Measurements from ENCODE around the gene SAG. TPM values are rescaled to one million over a fixed set of nuclear protein-coding genes. Genes with fewer than 3 reads are reported as not detected.
A peak's percentile ranks its signal among the peaks of the same experiment; 100 is the strongest.

Gene SAG
- total and polyA plus RNA-seq, 2 of the 13 experiments (the other 11 are each of a cell fraction or from before 2014, with no cell fraction given): not detected

GRCh38 chr2:233387667-233388528, 80.3 kb downstream of the SAG start (continued):
- TF ChIP-seq, protein P1, sequence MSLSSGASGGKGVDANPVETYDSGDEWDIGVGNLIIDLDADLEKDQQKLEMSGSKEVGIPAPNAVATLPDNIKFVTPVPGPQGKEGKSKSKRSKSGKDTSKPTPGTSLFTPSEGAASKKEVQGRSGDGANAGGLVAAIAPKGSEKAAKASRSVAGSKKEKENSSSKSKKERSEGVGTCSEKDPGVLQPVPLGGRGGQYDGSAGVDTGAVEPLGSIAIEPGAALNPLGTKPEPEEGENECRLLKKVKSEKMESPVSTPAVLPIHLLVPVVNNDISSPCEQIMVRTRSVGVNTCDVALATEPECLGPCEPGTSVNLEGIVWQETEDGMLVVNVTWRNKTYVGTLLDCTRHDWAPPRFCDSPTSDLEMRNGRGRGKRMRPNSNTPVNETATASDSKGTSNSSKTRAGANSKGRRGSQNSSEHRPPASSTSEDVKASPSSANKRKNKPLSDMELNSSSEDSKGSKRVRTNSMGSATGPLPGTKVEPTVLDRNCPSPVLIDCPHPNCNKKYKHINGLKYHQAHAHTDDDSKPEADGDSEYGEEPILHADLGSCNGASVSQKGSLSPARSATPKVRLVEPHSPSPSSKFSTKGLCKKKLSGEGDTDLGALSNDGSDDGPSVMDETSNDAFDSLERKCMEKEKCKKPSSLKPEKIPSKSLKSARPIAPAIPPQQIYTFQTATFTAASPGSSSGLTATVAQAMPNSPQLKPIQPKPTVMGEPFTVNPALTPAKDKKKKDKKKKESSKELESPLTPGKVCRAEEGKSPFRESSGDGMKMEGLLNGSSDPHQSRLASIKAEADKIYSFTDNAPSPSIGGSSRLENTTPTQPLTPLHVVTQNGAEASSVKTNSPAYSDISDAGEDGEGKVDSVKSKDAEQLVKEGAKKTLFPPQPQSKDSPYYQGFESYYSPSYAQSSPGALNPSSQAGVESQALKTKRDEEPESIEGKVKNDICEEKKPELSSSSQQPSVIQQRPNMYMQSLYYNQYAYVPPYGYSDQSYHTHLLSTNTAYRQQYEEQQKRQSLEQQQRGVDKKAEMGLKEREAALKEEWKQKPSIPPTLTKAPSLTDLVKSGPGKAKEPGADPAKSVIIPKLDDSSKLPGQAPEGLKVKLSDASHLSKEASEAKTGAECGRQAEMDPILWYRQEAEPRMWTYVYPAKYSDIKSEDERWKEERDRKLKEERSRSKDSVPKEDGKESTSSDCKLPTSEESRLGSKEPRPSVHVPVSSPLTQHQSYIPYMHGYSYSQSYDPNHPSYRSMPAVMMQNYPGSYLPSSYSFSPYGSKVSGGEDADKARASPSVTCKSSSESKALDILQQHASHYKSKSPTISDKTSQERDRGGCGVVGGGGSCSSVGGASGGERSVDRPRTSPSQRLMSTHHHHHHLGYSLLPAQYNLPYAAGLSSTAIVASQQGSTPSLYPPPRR (CRISPR knock-in tag; IDR thresholded peaks at IDR 0.05; ENCODE audit: borderline replicate concordance): peak; percentile 79; the same call in 1 of the 2 replicates
- peak; percentile 85 for TF ChIP-seq ZNF501 (CRISPR knock-in tag; IDR thresholded peaks at IDR 0.05)
- no peak for TF ChIP-seq ZNF20 (CRISPR knock-in tag; IDR thresholded peaks at IDR 0.05)
- no peak for TF ChIP-seq CBX5 (CRISPR knock-in tag; IDR thresholded peaks at IDR 0.05; ENCODE audit: borderline replicate concordance)
- TF ChIP-seq MAF1 (CRISPR knock-in tag; IDR thresholded peaks at IDR 0.05; ENCODE audit: borderline replicate concordance): no peak
- peak; percentile 25; the same call in 1 of the 2 replicates for TF ChIP-seq POGZ (CRISPR knock-in tag; IDR thresholded peaks at IDR 0.05)
- no peak; the same call in 1 of the 2 replicates for TF ChIP-seq ZFP82 (CRISPR knock-in tag; IDR thresholded peaks at IDR 0.05; ENCODE audit: borderline replicate concordance)
- TF ChIP-seq RAD21 (CRISPR knock-in tag; IDR thresholded peaks at IDR 0.05): peak; percentile 67
- TF ChIP-seq IKZF1 (IDR thresholded peaks at IDR 0.05): no peak
- no peak for TF ChIP-seq RFX1 (IDR thresholded peaks at IDR 0.05)
- TF ChIP-seq U2AF1 (optimal IDR thresholded peaks at IDR 0.05; ENCODE audit: low read depth, low read length): no peak
- no peak; the same call in 1 of the 2 replicates for TF ChIP-seq ZNF646 (CRISPR knock-in tag; IDR thresholded peaks at IDR 0.05)
- TF ChIP-seq ZFP36L1 (CRISPR knock-in tag; IDR thresholded peaks at IDR 0.05): peak; percentile 42; the same call in 1 of the 2 replicates
- no peak for TF ChIP-seq ZNF512B (CRISPR knock-in tag; IDR thresholded peaks at IDR 0.05; ENCODE audit: borderline replicate concordance)
